Endothelial cell of umbilical vein (primary cell): ENCODE data around the gene RNASE7. TPM values are rescaled to one million over a fixed set of nuclear protein-coding genes. Genes with fewer than 3 reads are reported as not detected.

Source experiments
- BruUV-seq: library from RNA; stranded (reverse); fragments of 400-500 nt; replicated peaks from 2 replicates; lab custom pipeline; 2021; lab: Mats Ljungman, UMichigan
- CTCF ChIA-PET: fragments of 300-600, 350-600 bp; sonication (Branson Sonifier 250); formaldehyde crosslinking; loops from one replicate; lab custom pipeline; 2021; ENCODE audit warnings: antibody characterized with exemption, inconsistent platforms; lab: Charles Lee
- POLR2A ChIA-PET: fragments of 300-600, 350-600 bp; sonication (Branson Sonifier 250); formaldehyde crosslinking; loops from one replicate; lab custom pipeline; 2021; ENCODE audit warnings: antibody characterized with exemption, inconsistent platforms; lab: Charles Lee
- DNase-seq: peaks from one replicate; pipeline ENCODE4 v3.0.0-alpha.2; 2011; ENCODE audit warnings: low read depth, low spot score
- FAIRE-seq: peaks from 2 replicates; lab custom pipeline; 2011; peaks lifted over from hg19 to GRCh38; lab: Jason Lieb, UNC
- H2AFZ ChIP-seq: 2 replicates; pipeline ENCODE4 v1.6.0; 2012; ENCODE audit warnings: low read depth, low read length, control low read depth, inconsistent platforms
- H3K27ac ChIP-seq: 2 replicates; pipeline ENCODE4 v1.5.1; 2011; ENCODE audit warnings: low read depth, mild to moderate bottlenecking, control low read depth, low read length, moderate library complexity; ENCODE audit not compliant: insufficient read depth
- H3K27me3 ChIP-seq, 2 experiments: 2 replicates each; pipeline versions ENCODE4 v1.6.0 to v1.6.1; 2011; ENCODE audit warnings: low read length in 2 of 2, mixed read lengths in 1 of 2; ENCODE audit not compliant: control insufficient read depth in 2 of 2, insufficient read depth in 2 of 2
- H3K36me3 ChIP-seq, 2 experiments: 2 replicates in 1 of 2; 3 replicates in 1 of 2; pipeline ENCODE4 v1.5.1; 2011; ENCODE audit warnings: low read length in 2 of 2, mild to moderate bottlenecking in 1 of 2, moderate library complexity in 1 of 2; ENCODE audit not compliant: control insufficient read depth in 2 of 2, insufficient read depth in 2 of 2; ENCODE audit errors: extremely low read depth in 1 of 2
- H3K4me1 ChIP-seq: 3 replicates; pipeline ENCODE4 v1.5.1; 2011; ENCODE audit warnings: mild to moderate bottlenecking, low read length; ENCODE audit not compliant: control insufficient read depth, insufficient read depth; ENCODE audit errors: extremely low read depth
- H3K4me2 ChIP-seq: 2 replicates; pipeline ENCODE4 v1.6.1; 2011; ENCODE audit warnings: low read length, control low read depth, mixed read lengths; ENCODE audit not compliant: insufficient read depth
- H3K4me3 ChIP-seq, 3 experiments: fragments of 200-600 bp in 1 of 3; sonication (generic), shearing (Covaris generic) in 1 of 3; replicated peaks in 1 of 3; 2 replicates each; pipeline ENCODE4 v1.5.1; 2011 to 2016; ENCODE audit warnings: control low read depth in 3 of 3, low read length in 3 of 3, mild to moderate bottlenecking in 2 of 3, inconsistent platforms in 1 of 3, low read depth in 1 of 3, moderate library complexity in 1 of 3; ENCODE audit not compliant: insufficient read depth in 1 of 3
- H3K79me2 ChIP-seq: 2 replicates; pipeline ENCODE4 v1.6.0; 2012; ENCODE audit warnings: low read length, inconsistent platforms; ENCODE audit not compliant: control insufficient read depth, insufficient read depth
- H3K9ac ChIP-seq: replicated peaks from 2 replicates; pipeline ENCODE3; 2011; ENCODE audit warnings: low read length, control low read depth; ENCODE audit not compliant: insufficient read depth; ENCODE audit errors: extremely low read depth
- H3K9me1 ChIP-seq: replicated peaks from 3 replicates; pipeline ENCODE4 v1.6.0; 2011; ENCODE audit warnings: mild to moderate bottlenecking, low read length; ENCODE audit not compliant: control insufficient read depth, insufficient read depth; ENCODE audit errors: extremely low read depth
- H3K9me3 ChIP-seq: replicated peaks from 2 replicates; pipeline ENCODE4 v1.5.1; 2012; ENCODE audit warnings: low read length, inconsistent platforms; ENCODE audit not compliant: control insufficient read depth, insufficient read depth
- H4K20me1 ChIP-seq: replicated peaks from 2 replicates; pipeline ENCODE3; 2011; ENCODE audit warnings: mild to moderate bottlenecking, low read length; ENCODE audit not compliant: control insufficient read depth, insufficient read depth; ENCODE audit errors: extremely low read depth
- EZH2 ChIP-seq: IDR thresholded peaks from 2 replicates; pipeline ENCODE4 v1.6.1; 2012; ENCODE audit warnings: borderline replicate concordance, low read depth, mild to moderate bottlenecking, moderate library complexity, low read length, inconsistent platforms; ENCODE audit not compliant: severe bottlenecking
- FOS ChIP-seq: IDR thresholded peaks from 2 replicates; pipeline ENCODE4 v1.6.1; 2011; ENCODE audit warnings: mild to moderate bottlenecking, low read length, moderate library complexity, borderline replicate concordance; ENCODE audit not compliant: insufficient read depth
- GATA2 ChIP-seq: IDR thresholded peaks from 2 replicates; pipeline ENCODE4 v1.7.0; 2011; ENCODE audit warnings: low read depth, mild to moderate bottlenecking, moderate library complexity, mixed read lengths, low read length; ENCODE audit not compliant: insufficient read length, insufficient read depth
- MAX ChIP-seq: IDR thresholded peaks from 2 replicates; pipeline ENCODE4 v1.6.1; 2011; ENCODE audit not compliant: insufficient read depth, insufficient read length
- MYC ChIP-seq: IDR thresholded peaks from one replicate; pipeline ENCODE4 v1.6.1; 2011; ENCODE audit warnings: mild to moderate bottlenecking, low read depth, low read length
- POLR2A ChIP-seq: IDR thresholded peaks from 2 replicates; pipeline ENCODE4 v1.6.1; 2012; ENCODE audit warnings: low read depth, mild to moderate bottlenecking, control low read depth, low read length
- dilution Hi-C: fragments of 300-500 bp; cut with MboI; formaldehyde crosslinking; loops from one replicate; pipeline ENCODE4 v1.15.0; 2019; ENCODE audit warnings: low sequenced_read_pairs; ENCODE audit not compliant: extremely low pct_ligation_motif_present
- intact Hi-C: fragments of 100-400 bp; cut with micrococcal nuclease; formaldehyde crosslinking; loops from one replicate; pipeline ENCODE4 v1.10.0; 2022
- polyA plus RNA-seq, 4 experiments: library from polyadenylated mRNA; depleted of rRNA in 3 of 4; stranded (reverse) in 3 of 4; unstranded in 1 of 4; fragments of >200 nt; gene quantifications; 2 replicates each; pipeline versions ENCODE4 v1.2.1 to v1.2.3, GENCODE V29; 2011 to 2012; ENCODE audit warnings: missing spikeins in 1 of 4
- total RNA-seq: library from RNA; stranded (reverse); gene quantifications from 2 replicates; pipeline ENCODE4 v1.2.3, GENCODE V29; 2021
- TF ChIP-seq, protein P1 (sequence below), 2 donors: IDR thresholded peaks; 1 replicate in 1 of 2; 2 replicates in 1 of 2; pipeline ENCODE4 v1.5.1; 2011; ENCODE audit warnings: low read length in 2 of 2, mild to moderate bottlenecking in 2 of 2, moderate library complexity in 2 of 2, control low read depth in 1 of 2, inconsistent platforms in 1 of 2, low read depth in 1 of 2; ENCODE audit not compliant: insufficient read depth in 1 of 2; ENCODE audit errors: extremely low read depth in 1 of 2

The RNASE7 gene
- total and polyA plus RNA-seq, 2 donors (not counting 3 experiments of a cell fraction or from before 2014, with no cell fraction given), result not detected

DNA sequence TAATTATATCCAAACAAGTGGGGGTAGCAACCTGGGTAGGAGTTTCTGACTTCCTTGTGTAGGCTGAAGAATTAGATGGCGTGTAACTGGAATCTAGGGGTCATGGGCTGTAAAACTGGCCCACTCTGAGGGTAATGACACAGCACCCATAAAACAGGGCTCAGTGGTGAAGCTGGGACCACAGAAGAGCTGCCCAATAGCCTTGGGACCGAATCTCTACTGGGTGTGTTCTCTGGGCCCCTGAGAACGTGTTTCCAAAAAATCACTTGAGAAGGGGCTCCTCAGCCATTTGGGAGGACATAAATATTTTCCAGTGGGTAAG lies 19.1 kb downstream of the RNASE7 start:
- POLR2A ChIA-PET, result interaction anchor here (0.6 kb wide), 1 partner anchor 156 kb away, joined by 3 read pairs; no protein-coding TSS in a partner anchor
- dilution Hi-C loops (no loop called here), intact Hi-C loops (no loop called here)
- Histone ChIP-seq H3K36me3 (no peaks in the 10 kb centered on the region), H2AFZ (no peak overlapping the region), H3K4me3 (no peak overlapping the region), H3K9me3 (no peaks in the 10 kb centered on the region), H3K27me3 (peaks cover 15 to 26% of the 10 kb centered on the region in 2 experiments), H3K9me1 (no peaks in the 10 kb centered on the region), H3K27ac (no peak overlapping the region), H3K4me2 (no peak overlapping the region), H3K79me2 (no peaks in the 10 kb centered on the region), H3K4me1 (no peaks in the 10 kb centered on the region), H3K9ac (no peak overlapping the region), H4K20me1 (no peaks in the 10 kb centered on the region)
- no peak for DNase-seq
- TF ChIP-seq EZH2 (no peak), MAX (no peak), GATA2 (no peak), FOS (no peak), POLR2A (no peak), MYC (no peak)
- no peak for FAIRE-seq
- CTCF ChIA-PET, result interaction anchor here (1.1 to 1.5 kb wide), 3 partner anchors 10 to 47 kb away, joined by 3 to 4 read pairs (median 3); no protein-coding TSS in a partner anchor
- no TSS peak for BruUV-seq

- no peaks in the 10 kb centered on the region for H3K4me1 ChIP-seq
- no TSS peak for BruUV-seq
- POLR2A ChIA-PET, result no interaction called here
- no peaks in the 10 kb centered on the region for H4K20me1 ChIP-seq
- no peaks in the 10 kb centered on the region for H3K36me3 ChIP-seq
- intact Hi-C loops, result no loop called here
- DNase-seq (no peak), FAIRE-seq (no peak)
- H3K27me3 ChIP-seq, result peaks cover 17 to 38% of the 10 kb centered on the region in 2 experiments
- TF ChIP-seq MYC (no peak), EZH2 (no peak)
- TF ChIP-seq, protein P1, sequence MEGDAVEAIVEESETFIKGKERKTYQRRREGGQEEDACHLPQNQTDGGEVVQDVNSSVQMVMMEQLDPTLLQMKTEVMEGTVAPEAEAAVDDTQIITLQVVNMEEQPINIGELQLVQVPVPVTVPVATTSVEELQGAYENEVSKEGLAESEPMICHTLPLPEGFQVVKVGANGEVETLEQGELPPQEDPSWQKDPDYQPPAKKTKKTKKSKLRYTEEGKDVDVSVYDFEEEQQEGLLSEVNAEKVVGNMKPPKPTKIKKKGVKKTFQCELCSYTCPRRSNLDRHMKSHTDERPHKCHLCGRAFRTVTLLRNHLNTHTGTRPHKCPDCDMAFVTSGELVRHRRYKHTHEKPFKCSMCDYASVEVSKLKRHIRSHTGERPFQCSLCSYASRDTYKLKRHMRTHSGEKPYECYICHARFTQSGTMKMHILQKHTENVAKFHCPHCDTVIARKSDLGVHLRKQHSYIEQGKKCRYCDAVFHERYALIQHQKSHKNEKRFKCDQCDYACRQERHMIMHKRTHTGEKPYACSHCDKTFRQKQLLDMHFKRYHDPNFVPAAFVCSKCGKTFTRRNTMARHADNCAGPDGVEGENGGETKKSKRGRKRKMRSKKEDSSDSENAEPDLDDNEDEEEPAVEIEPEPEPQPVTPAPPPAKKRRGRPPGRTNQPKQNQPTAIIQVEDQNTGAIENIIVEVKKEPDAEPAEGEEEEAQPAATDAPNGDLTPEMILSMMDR (IDR thresholded peaks at IDR 0.05; ENCODE audit: extremely low read depth in 1 of 2, insufficient read depth in 1 of 2, low read depth in 1 of 2, low read length in 2 of 2), result no peak
- H3K79me2 ChIP-seq, result no peaks in the 10 kb centered on the region
- dilution Hi-C loops, result no loop called here
- CTCF ChIA-PET, result interaction anchor here (1.2 to 3.1 kb wide), 2 partner anchors 29 to 48 kb away, joined by 4 to 14 read pairs; no protein-coding TSS in a partner anchor
- H3K4me2 ChIP-seq, result no peak overlapping the region
- H3K9me1 ChIP-seq, result no peaks in the 10 kb centered on the region
- H3K4me3 ChIP-seq, result no peak overlapping the region
- H3K9me3 ChIP-seq, result no peaks in the 10 kb centered on the region
- H3K9ac ChIP-seq, result no peak overlapping the region
- H3K27ac ChIP-seq, result no peak overlapping the region
- no peak overlapping the region for H2AFZ ChIP-seq
Observed at GRCh38 chr14:21063479-21063878, 21.3 kb downstream of the RNASE7 start.
